GM19238 (cell line): ENCODE data around the gene NRP1.

Experiments used
- DNase-seq: peaks from one replicate; pipeline ENCODE4 v3.0.0; 2011; ENCODE audit warnings: low spot score; ENCODE audit not compliant: insufficient read length

Gene NRP1

GRCh38 chr10:33216661-33217427 lies 117.6 kb downstream of the NRP1 start:
- DNase-seq = no peak

DNA sequence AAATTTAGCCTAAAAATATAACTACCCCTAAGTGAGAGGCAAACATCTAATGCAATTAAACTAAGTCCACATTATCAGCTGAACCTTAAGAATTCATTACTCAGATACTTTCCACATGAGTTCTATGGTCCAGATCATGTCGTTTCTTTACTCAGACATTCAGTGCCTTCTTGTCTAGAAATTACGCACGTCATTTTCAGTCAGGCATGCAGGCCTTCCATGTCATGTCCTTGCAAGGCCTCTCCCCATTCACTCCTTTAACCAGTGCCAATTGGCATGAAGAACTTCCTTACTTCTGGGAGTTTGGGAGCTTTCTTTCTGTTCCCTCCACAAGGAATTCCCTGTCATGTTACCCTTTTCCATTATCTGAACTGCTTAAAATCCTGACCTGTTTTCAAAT lies 118.8 kb downstream of the NRP1 start:
- DNase-seq = no peak

GRCh38 chr10:33215154-33215553 lies 119.3 kb downstream of the NRP1 start:
- DNase-seq = no peak

DNA sequence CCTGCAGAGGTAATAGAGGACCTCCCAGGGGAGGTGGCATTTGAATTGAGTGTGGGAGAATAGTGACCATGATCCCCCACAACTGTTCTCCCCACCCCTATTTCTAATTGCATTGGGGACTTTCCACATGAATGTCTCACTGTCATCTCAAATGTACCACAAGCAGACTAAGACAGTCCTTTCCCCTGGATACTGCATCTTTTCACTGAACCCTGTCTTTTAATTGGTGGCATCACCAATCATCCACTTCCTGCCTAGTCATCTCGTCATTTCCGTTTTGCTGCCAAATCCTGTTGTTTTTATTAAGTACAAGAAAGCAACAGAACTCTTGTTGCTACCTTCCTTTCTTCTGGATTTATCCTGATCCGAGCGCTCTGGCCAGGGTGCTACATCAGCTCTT lies 120.3 kb downstream of the NRP1 start:
- no peak for DNase-seq

GRCh38 chr10:33212061-33212748 lies 122.3 kb downstream of the NRP1 start:
- DNase-seq = no peak

GRCh38 chr10:33211106-33211878 lies 123.2 kb downstream of the NRP1 start:
- DNase-seq = no peak

- DNase-seq = no peak
Measured at GRCh38 chr10:33209802-33210201, 124.7 kb downstream of the NRP1 start.

GRCh38 chr10:33208166-33208565 lies 126.3 kb downstream of the NRP1 start:
- DNase-seq = no peak

GRCh38 chr10:33204031-33204430 lies 130.4 kb downstream of the NRP1 start:
- no peak for DNase-seq

- no peak for DNase-seq
Measured at GRCh38 chr10:33201971-33202370, 132.5 kb downstream of the NRP1 start.

GRCh38 chr10:33201056-33201780 lies 133.2 kb downstream of the NRP1 start:
- DNase-seq = no peak

DNA sequence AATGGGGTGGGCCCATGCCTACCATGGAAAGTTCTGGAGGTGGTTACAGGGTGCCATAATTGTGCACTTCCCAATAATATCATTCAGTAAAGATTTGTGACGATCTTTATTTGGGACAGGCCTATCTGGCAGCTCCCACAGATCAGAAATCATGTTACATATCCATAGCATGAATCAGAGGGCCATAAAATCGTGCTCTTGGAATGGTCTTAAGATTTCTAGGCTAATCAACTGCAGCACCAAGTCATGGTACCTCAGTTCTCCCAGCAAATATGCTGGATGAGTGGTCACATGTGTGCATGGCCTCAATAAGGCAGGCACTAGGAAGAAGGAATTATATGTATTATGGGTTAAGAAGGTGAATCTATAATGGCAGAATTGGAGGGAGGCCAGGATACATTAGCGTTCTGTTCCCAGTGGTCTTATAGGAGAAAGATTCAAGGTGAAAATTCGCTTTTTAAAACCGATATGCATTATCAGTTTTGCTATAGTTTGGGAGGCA lies 134.7 kb downstream of the NRP1 start:
- no peak for DNase-seq

- no peak for DNase-seq
Measured at GRCh38 chr10:33198610-33199009, 135.9 kb downstream of the NRP1 start.

DNA sequence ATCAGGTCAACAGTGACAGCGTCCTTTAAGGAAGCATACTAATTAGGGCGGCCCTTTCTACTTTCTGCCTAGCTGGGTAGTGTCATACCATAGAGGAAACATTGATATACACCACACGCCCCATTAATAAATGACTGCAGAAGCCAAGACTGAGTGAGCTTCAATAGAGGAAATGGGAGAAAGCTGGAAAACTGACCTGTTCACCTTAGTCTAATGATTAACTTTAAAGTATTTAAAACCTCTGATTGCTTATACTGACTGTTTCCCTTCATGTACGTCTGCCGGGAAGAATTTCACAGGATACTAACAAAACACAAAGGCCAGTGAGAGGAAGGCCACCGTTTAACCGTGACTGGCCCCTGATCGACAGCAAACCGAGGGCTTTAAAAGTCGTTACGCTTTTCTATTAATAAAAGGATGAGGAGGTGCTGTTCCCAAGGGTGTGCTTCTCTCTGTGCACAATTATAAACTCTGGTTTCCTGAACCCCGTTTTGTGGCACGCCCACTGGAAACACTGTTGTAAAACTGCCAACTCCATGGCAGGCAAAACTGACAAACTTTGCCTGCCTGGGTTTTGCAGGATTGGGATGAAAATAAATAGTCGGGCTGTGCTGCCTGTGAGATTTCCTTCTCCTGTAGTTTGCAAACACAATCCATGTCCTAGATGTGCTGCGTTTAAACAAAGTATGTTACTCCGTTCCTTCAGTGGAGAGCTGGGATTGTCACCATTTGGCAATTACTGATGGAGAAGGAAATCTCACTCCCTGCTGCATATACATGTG lies 137.6 kb downstream of the NRP1 start:
- DNase-seq = no peak

GRCh38 chr10:33196377-33196706 lies 138.1 kb downstream of the NRP1 start:
- no peak for DNase-seq

- no peak for DNase-seq
Measured at GRCh38 chr10:33195608-33196376, 138.7 kb downstream of the NRP1 start.

DNA sequence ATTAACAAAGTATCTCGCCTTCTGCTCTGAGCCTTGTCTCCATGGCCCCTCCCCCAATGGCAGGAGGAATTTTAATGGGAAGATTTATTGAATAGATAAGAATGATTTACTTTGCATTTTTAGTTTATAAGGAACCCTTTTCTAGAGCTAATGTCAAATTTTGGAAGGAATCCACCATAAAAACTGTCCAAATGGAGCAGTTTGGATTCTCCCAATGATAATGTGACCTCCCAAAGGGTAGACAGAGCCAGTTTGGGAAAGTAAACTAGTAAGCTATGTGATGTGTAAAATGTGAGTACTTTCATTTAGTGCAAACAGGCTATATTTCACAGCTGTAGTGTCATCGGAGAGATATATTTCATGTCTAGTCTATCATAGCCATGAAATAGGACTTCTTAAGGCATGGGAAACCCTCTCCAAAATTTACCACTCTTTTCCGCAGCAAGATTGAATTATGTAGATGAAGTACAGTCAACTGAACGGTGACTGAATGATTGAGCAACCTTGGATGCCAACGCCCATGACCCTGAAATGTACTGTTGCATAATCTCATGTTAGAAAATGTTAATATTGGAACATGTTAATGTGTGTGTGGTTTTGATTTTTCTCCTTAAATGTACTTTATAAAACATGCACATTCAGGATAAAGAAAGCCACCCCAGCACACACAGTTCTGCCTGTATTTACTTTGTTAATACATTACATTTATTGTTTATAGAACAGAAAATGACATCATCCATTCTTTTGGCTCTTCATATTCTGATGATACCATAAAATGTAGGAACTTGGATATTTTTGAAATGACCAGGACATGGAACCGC lies 140.6 kb downstream of the NRP1 start:
- DNase-seq = no peak

DNA sequence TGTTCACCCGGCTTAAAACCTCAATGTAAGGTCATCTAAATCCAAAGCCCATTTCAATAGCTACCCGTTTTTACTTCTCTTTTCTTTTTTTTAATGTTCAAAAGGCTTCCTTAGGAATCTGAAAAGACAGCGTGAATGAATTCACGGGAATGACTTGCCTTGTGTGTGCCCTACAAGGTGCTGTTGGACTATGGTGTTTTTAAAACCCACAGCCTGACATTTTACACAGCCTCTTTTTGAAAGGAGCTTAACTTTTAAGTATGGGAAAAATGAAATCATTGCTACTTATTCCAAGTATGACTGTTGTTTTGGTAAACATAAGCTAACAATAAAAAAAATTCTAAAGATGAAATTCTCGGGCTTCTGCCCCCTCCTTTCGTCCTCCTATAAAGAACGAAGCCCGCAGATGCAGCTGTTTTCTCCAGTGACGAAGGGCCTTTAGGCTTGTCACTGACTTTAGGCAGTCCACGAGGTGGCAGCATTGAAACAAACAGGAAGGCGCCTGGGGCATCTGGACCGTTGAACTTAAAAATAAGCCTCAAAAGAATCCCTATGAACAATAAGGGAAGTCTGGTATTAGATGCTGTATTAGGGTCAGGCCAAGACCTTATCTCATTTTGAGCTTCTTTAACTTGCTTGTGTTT lies 141.3 kb downstream of the NRP1 start:
- peak; percentile 33 for DNase-seq

DNA sequence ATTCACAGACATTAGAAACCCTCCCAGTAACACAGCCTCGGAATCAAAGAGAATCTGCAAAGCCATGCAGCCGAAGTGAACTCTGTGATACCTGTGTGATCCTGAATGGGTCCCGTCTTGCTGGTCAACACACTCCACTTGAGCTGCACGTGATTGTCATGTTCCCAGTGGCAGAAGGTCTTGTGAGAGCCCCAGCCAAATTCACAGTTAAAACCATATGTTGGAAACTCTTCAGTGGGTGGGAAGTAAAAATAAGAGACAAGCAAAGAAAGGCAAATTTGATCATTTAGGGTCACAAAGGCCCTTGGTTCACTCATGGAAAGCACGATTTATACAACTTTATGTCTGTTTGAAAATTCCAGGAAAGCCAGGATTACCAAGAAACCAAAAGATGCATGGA lies 142.3 kb downstream of the NRP1 start:
- DNase-seq = no peak
